Measurements from ENCODE around the gene ZNF394. TPM values are rescaled to one million over a fixed set of nuclear protein-coding genes. Genes with fewer than 3 reads are reported as not detected.
"Not testable (repeated sequence)": the region's sequence is repeated elsewhere in the genome, so short reads cannot be mapped to it uniquely, and the experiment has no call there.

Gene ZNF394
- total and polyA plus RNA-seq, 9 of the 15 experiments (the other 6 are each of a cell fraction or from before 2014, with no cell fraction given): 2.9 to 32.2 (median 24.2) TPM

DNA sequence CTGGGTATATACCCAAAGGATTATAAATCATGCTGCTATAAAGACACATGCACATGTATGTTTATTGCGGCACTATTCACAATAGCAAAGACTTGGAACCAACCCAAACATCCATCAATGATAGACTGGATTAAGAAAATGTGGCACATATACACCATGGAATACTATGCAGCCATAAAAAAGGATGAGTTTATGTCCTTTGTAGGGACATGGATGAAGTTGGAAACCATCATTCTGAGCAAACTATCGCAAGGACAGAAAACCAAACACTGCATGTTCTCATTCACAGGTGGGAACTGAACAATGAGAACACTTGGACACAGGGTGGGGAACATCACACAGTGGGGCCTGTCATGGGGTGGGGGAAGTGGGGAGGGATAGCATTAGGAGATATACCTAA is 49.5 kb upstream of the ZNF394 start:
- not testable (repeated sequence) for BruUV-seq (replicated peaks)

DNA sequence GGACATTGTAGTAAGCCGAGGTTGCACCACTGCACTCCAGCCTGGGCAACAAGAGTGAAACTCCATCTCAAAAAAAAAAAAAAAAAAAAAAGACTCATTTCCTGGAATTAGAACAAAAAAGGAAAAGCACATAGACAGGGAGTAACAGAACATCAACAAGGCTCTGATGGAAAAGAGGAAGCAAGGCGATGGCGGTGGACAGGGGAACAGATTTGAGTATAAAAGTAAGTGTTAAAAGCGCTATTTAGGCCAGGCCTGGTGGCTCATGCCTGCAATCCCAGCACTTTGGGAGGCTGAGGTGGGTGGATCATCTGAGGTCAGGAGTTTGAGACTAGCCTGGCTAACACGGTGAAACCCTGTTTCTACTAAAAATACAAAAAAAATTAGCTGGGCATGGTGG is 45.2 kb upstream of the ZNF394 start:
- H3K27ac ChIP-seq (ENCODE audit: extremely low read depth, low read depth, low read length); ATAC-seq; H3K27me3 ChIP-seq (ENCODE audit: control insufficient read depth in 2 of 2, insufficient read depth in 2 of 2, low read length in 2 of 2); H2AFZ ChIP-seq (ENCODE audit: low read depth, low read length); H3K9me3 ChIP-seq (replicated peaks; ENCODE audit: control insufficient read depth, insufficient read depth, low read depth, low read length); H3K4me1 ChIP-seq (replicated peaks in 1 of 2; ENCODE audit: control insufficient read depth in 2 of 2, insufficient read depth in 2 of 2, low read length in 2 of 2); H3K4me3 ChIP-seq; intact Hi-C loops (cut with micrococcal nuclease); BruUV-seq (replicated peaks); H3K9me1 ChIP-seq (ENCODE audit: control insufficient read depth, insufficient read depth, low read length); H3K79me2 ChIP-seq (ENCODE audit: control insufficient read depth, insufficient read depth, low read length); H3K4me2 ChIP-seq (ENCODE audit: insufficient read depth, low read length); H4K20me1 ChIP-seq (replicated peaks; ENCODE audit: control insufficient read depth, insufficient read depth, low read length); POLR2A ChIA-PET; in situ Hi-C loops (cut with MboI); DNase-seq (ENCODE audit: extremely low read depth in 1 of 4, low spot score in 3 of 4); H3K9ac ChIP-seq (ENCODE audit: insufficient read depth in 1 of 2, low read depth in 2 of 2, low read length in 2 of 2); FAIRE-seq: not testable (repeated sequence)
- TF ChIP-seq, protein P1, sequence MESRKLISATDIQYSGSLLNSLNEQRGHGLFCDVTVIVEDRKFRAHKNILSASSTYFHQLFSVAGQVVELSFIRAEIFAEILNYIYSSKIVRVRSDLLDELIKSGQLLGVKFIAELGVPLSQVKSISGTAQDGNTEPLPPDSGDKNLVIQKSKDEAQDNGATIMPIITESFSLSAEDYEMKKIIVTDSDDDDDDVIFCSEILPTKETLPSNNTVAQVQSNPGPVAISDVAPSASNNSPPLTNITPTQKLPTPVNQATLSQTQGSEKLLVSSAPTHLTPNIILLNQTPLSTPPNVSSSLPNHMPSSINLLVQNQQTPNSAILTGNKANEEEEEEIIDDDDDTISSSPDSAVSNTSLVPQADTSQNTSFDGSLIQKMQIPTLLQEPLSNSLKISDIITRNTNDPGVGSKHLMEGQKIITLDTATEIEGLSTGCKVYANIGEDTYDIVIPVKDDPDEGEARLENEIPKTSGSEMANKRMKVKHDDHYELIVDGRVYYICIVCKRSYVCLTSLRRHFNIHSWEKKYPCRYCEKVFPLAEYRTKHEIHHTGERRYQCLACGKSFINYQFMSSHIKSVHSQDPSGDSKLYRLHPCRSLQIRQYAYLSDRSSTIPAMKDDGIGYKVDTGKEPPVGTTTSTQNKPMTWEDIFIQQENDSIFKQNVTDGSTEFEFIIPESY (CRISPR knock-in tag; IDR thresholded peaks at IDR 0.05): peak; percentile 64; the same call in 1 of the 2 replicates
- 56% methylated on average over 5 of the region's 5 CpGs for WGBS (ENCODE audit: insufficient coverage, low coverage, missing lambda C conversion rate)
- CTCF ChIA-PET (ENCODE audit: low intra/inter-chr PET ratio): interaction anchor here (0.7 kb wide), 1 partner anchor 350 kb away, joined by 4 read pairs; no protein-coding TSS in a partner anchor
- peaks cover 12% of the 10 kb centered on the region; the same call in 2 of the 3 replicates for H3K36me3 ChIP-seq (ENCODE audit: control insufficient read depth, insufficient read depth, low read length)

More for the DNA sequence above, 49.5 kb upstream of the ZNF394 start:
- H3K9me1 ChIP-seq (ENCODE audit: control insufficient read depth, insufficient read depth, low read length); H3K9ac ChIP-seq (ENCODE audit: insufficient read depth in 1 of 2, low read depth in 2 of 2, low read length in 2 of 2); ATAC-seq; H3K4me1 ChIP-seq (replicated peaks in 1 of 2; ENCODE audit: control insufficient read depth in 2 of 2, insufficient read depth in 2 of 2, low read length in 2 of 2); H3K9me3 ChIP-seq (replicated peaks; ENCODE audit: control insufficient read depth, insufficient read depth, low read depth, low read length); DNase-seq (ENCODE audit: extremely low read depth in 1 of 4, low spot score in 3 of 4); FAIRE-seq; intact Hi-C loops (cut with micrococcal nuclease); H2AFZ ChIP-seq (ENCODE audit: low read depth, low read length); H3K27me3 ChIP-seq (ENCODE audit: control insufficient read depth in 2 of 2, insufficient read depth in 2 of 2, low read length in 2 of 2); H3K4me2 ChIP-seq (ENCODE audit: insufficient read depth, low read length); H4K20me1 ChIP-seq (replicated peaks; ENCODE audit: control insufficient read depth, insufficient read depth, low read length); H3K4me3 ChIP-seq; CTCF ChIA-PET (ENCODE audit: low intra/inter-chr PET ratio); in situ Hi-C loops (cut with MboI); H3K27ac ChIP-seq (ENCODE audit: extremely low read depth, low read depth, low read length): not testable (repeated sequence)
- TF ChIP-seq BCOR (IDR thresholded peaks at IDR 0.05) (peak; percentile 61; the same call in 1 of the 2 replicates), ZNF146 (CRISPR knock-in tag; IDR thresholded peaks at IDR 0.05; ENCODE audit: unreplicated experiment) (peak; percentile 23), KDM1A (IDR thresholded peaks at IDR 0.05) (0 out of 4 replicates have a peak, but pooled peaks of 1 of the 2 experiments have one; percentile 22)
- H3K36me3 ChIP-seq (ENCODE audit: control insufficient read depth, insufficient read depth, low read length): peaks cover 18% of the 10 kb centered on the region
- POLR2A ChIA-PET: interaction anchor here (1.2 kb wide), 1 partner anchor 9 kb away, joined by 3 read pairs; no protein-coding TSS in a partner anchor
- H3K79me2 ChIP-seq (ENCODE audit: control insufficient read depth, insufficient read depth, low read length): peaks cover 17% of the 10 kb centered on the region
- no CpG with 5 or more reads among the region's 2 CpGs for WGBS (ENCODE audit: insufficient coverage, low coverage, missing lambda C conversion rate)

Measured in K562 (cell line).